GM12873 (cell line): ENCODE measurements around the gene PTPRT.

Experiments
- TF ChIP-seq, protein P1 (sequence below): IDR thresholded peaks from 2 replicates; pipeline ENCODE4 v1.5.1; 2012; ENCODE audit warnings: low read depth, mild to moderate bottlenecking, moderate library complexity, low read length, control low read depth; ENCODE audit not compliant: insufficient read depth; ENCODE audit errors: missing control alignments

PTPRT gene

DNA sequence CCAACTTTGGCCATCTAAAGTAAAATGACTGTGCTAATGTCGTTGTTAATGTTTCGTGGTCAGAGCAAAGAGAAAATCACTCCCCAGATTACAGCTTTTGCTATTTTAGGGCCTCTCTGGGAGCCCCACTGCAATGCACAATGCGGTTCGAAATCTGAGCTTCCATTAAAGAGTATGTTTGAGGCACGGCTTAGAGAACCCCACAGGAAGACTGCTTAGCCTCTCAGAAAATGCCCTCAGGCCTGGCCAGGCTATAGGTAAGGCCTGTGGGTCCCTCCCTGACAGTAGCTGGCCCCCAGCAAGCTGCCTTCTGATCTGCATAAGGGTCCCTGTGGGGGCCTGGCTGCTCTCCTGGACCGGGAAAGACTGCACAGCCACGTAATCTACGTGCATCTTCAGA lies 274.6 kb downstream of the PTPRT start:
- TF ChIP-seq, protein P1, sequence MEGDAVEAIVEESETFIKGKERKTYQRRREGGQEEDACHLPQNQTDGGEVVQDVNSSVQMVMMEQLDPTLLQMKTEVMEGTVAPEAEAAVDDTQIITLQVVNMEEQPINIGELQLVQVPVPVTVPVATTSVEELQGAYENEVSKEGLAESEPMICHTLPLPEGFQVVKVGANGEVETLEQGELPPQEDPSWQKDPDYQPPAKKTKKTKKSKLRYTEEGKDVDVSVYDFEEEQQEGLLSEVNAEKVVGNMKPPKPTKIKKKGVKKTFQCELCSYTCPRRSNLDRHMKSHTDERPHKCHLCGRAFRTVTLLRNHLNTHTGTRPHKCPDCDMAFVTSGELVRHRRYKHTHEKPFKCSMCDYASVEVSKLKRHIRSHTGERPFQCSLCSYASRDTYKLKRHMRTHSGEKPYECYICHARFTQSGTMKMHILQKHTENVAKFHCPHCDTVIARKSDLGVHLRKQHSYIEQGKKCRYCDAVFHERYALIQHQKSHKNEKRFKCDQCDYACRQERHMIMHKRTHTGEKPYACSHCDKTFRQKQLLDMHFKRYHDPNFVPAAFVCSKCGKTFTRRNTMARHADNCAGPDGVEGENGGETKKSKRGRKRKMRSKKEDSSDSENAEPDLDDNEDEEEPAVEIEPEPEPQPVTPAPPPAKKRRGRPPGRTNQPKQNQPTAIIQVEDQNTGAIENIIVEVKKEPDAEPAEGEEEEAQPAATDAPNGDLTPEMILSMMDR: no peak

DNA sequence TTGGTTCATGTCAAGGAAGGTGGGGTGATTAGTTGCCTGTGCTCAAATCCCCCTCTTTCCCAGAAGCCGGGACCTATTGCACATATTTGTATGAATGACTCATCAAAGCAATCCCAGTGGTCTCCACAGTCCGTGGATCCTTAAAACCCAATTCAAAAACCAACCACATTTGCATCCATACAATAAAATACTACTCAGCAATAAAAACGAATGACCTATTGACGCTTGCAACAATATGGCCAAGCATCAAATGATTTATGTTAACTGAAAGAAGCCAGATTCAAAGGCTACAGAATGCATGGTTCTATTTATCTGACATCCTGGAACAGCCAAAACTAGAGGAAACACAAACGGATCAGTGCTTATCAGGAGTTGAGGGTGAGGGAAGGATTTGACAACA lies 275.4 kb downstream of the PTPRT start:
- TF ChIP-seq, protein P1: no peak

DNA sequence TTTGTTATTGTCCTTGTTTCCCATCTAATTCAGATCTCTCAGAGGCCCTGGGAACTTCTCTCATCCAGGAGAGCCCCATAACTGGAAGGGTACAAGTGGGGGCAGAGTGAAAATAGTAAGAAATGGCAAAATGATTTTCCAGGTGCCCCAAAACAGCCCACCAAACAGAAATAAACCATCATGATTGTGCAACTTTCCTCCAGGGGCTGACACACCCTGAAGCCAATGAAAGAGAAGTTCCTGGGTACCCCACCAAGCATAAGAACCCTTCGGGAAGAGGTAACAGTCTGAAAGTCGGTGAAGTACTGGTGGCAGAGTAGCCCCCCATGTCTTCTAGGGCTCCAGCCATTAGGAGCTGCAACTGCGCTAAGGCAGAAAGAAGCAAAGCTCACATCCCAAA lies 282.0 kb downstream of the PTPRT start:
- TF ChIP-seq, protein P1: no peak

DNA sequence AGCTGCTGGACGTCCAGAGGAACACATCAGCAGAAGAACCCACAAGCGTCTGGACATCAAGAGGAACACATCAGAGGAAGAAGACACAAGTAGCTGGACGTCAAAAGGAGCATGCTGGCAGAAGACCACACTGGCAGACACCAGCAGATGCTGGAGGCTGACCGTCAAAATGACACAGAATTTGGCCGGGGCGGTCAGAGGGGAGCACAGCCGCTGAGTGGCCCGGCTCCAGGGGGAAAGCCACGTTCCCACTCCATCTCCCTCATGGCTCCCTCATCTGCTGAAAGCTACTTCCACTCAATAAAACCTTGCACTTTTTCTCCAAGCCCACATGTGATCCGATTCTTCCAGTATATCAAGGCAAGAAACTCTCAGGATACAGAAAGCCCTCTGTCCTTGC lies 283.6 kb downstream of the PTPRT start:
- TF ChIP-seq, protein P1: no peak

DNA sequence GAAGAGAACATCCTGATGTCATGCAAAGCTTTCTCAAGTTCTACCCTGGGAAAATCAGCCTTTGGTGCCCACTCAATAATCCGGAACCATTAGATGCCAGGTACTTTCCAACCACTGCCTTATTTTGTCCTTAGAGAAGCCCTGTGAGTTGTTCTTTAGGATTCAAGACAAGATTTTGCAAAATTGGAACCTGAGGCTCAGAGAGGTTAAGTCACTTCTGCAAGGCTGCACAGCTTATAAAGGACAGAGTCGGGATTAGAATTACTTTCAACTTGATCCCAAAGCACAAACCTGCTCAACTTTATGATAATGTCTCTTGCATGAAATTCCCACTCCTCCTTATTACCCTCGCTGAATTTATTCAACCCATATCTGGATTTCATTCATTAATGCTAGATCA lies 287.2 kb downstream of the PTPRT start:
- TF ChIP-seq, protein P1: no peak

DNA sequence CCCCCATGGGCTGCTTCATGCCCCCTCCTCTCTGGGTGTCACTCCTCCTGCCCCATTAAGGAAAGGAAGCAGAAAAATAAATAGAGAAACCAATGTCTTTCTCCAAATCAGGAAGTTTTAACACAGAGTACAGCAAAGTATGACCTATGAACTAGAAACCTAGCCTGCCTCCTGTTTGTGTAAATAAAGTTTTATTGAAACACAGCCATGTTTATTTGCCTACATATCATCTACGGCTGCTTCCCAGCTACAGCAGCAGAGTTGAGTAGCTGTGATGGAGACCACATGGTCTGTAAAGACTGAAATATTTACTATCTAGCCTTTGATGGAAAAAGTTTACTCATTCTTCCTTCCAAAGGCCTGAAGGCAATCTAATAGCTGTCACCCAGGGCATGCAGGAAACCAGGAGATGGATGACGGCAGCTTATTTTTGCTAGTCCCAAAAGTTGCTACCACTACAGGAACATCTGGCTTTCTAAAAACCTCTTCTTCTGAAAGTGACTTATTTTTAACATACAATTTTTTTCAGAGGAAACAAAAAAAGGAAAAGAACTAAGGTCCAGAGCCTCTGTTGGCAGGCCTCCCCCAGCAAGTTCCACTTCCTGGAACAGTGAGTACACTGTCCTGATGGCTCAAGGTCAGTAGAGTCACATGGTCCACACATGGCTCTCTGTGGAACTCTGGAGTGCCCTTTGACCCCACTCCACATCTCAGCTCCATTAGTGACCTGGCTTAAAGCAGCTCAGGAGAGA lies 287.8 kb downstream of the PTPRT start:
- TF ChIP-seq, protein P1: no peak

DNA sequence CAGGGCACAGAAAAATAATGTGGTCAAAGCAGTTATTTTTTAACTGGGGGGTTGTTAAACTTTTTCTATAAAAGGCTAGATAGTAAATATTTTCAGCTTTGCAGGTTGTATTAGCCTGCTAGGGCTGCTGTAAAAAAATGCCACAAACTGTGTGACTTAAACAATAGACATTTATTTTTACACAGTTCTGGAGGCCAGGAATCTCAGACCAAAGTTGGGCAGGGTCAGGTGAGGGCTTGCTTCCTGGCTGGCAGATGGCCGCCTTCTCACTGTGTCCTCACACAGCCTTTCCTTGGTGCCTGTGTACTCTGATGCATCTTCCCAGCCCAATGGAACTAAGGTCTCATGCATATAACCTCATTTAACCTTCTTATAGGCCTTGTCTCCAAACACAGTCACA lies 294.7 kb downstream of the PTPRT start:
- TF ChIP-seq, protein P1: no peak
